ENCODE results near the gene GATM. TPM values are rescaled to one million over a fixed set of nuclear protein-coding genes. Genes with fewer than 3 reads are reported as not detected.
"Not testable (repeated sequence)": the region's sequence is repeated elsewhere in the genome, so short reads cannot be mapped to it uniquely, and the experiment has no call there.

GATM gene
- total RNA-seq, 4 donors from 2014 or later = 11.1 to 20.7 (median 16.7) TPM

GRCh38 chr15:45326280-45326679 lies 52.1 kb downstream of the GATM start:
- Histone ChIP-seq H3K9me3 (peaks cover 0 to 2% (median 0%) of the 10 kb centered on the region in 3 donors), H3K4me3 (no peak overlapping the region), H3K36me3 (no peaks in the 10 kb centered on the region), H3K27ac (no peak overlapping the region), H3K27me3 (peaks cover 0 to 8% (median 0%) of the 10 kb centered on the region in 4 donors), H3K4me1 (no peaks in the 10 kb centered on the region)
- intact Hi-C loops (cut with DNase I) = no loop called here
- TF ChIP-seq CTCF (IDR thresholded peaks at IDR 0.05) (no peak), POLR2A (IDR thresholded peaks at IDR 0.05) (no peak)
- WGBS, 2 donors = 75 to 80% methylated on average over 3 to 5 of the region's 5 CpGs
- no peak for DNase-seq

GRCh38 chr15:45320581-45321205 lies 57.7 kb downstream of the GATM start:
- 66 to 75% methylated on average over 3 of the region's 3 CpGs for WGBS, 2 donors

GRCh38 chr15:45319472-45320214 lies 58.7 kb downstream of the GATM start:
- no peak for TF ChIP-seq CTCF (IDR thresholded peaks at IDR 0.05)
- no peak for TF ChIP-seq POLR2A (IDR thresholded peaks at IDR 0.05)
- Histone ChIP-seq H3K27me3 (peaks cover 0 to 14% (median 0%) of the 10 kb centered on the region in 4 donors), H3K27ac (peak overlapping the region in 1 of 4 donors; percentile 50), H3K9me3 (peaks cover 0 to 5% (median 0%) of the 10 kb centered on the region in 3 donors), H3K4me3 (no peak overlapping the region), H3K36me3 (no peaks in the 10 kb centered on the region), H3K4me1 (peaks cover 0 to 5% (median 0%) of the 10 kb centered on the region in 3 donors)
- DNase-seq = no peak
- intact Hi-C loops (cut with DNase I) = no loop called here
- WGBS, 2 donors = 65 to 68% methylated on average over 7 of the region's 7 CpGs

More at GRCh38 chr15:45320581-45321205, 57.7 kb downstream of the GATM start:
- no peak for DNase-seq
- Histone ChIP-seq H3K27ac (peak overlapping the region in 2 of 4 donors; percentile 48 to 50), H3K36me3 (no peaks in the 10 kb centered on the region), H3K4me3 (no peak overlapping the region), H3K27me3 (peaks cover 0 to 8% (median 0%) of the 10 kb centered on the region in 4 donors), H3K9me3 (peaks cover 0 to 5% (median 0%) of the 10 kb centered on the region in 3 donors), H3K4me1 (peaks cover 0 to 5% (median 0%) of the 10 kb centered on the region in 3 donors)
- no peak for TF ChIP-seq POLR2A (IDR thresholded peaks at IDR 0.05)
- TF ChIP-seq CTCF (IDR thresholded peaks at IDR 0.05) = no peak
- intact Hi-C loops (cut with DNase I) = no loop called here

- DNase-seq = no peak
- Histone ChIP-seq H3K4me1 (peaks cover 0 to under 1% (median 0%) of the 10 kb centered on the region in 3 donors), H3K4me3 (no peak overlapping the region), H3K27me3 (peaks cover 0 to 14% (median 0%) of the 10 kb centered on the region in 4 donors), H3K9me3 (no peaks in the 10 kb centered on the region), H3K27ac (no peak overlapping the region), H3K36me3 (no peaks in the 10 kb centered on the region)
- intact Hi-C loops (cut with DNase I) = no loop called here
- 59 to 74% methylated on average over 6 of the region's 13 CpGs for WGBS, 2 donors
- TF ChIP-seq CTCF (IDR thresholded peaks at IDR 0.05) (peak in 1 of 6 experiments; percentile 26), POLR2A (IDR thresholded peaks at IDR 0.05) (no peak)
These were observed 63.4 kb downstream of the GATM start for GRCh38 chr15:45314960-45315359.

GRCh38 chr15:45314117-45314516 lies 64.2 kb downstream of the GATM start:
- H3K27ac ChIP-seq; H3K4me1 ChIP-seq; H3K9me3 ChIP-seq; DNase-seq; intact Hi-C loops (cut with DNase I); H3K36me3 ChIP-seq; H3K4me3 ChIP-seq: not testable (repeated sequence)
- 70% methylated on average over 4 of the region's 31 CpGs; no CpG with 5 or more reads in 1 of the 2 donors for WGBS, 2 donors
- peaks cover 0 to 14% (median 0%) of the 10 kb centered on the region in 4 donors for H3K27me3 ChIP-seq

Small RNA genes lying within 50 kb of the gene (small RNA-seq; reads per million reads assigned to genes)
- 0 reads per million in 4 donors for gene RNU6-953P

Other genes starting within 250 kb of the GATM start
- 100 to 1,000 TPM in 3 of 4 donors, 10 to 100 TPM in 1; 64.0 to 202 (median 134) TPM for gene DUOXA1, start 248.7 kb downstream of the GATM start, total RNA-seq
- 100 to 1,000 TPM in 2 of 4 donors, 10 to 100 TPM in 2; 87.5 to 202 (median 122) TPM for gene DUOX1, start 248.6 kb downstream of the GATM start, total RNA-seq
- gene SHF, start 190.6 kb downstream of the GATM start, total RNA-seq = 10 to 100 TPM in 1 of 4 donors, 1 to 10 TPM in 3; 1.9 to 12.0 (median 5.7) TPM
- not detected for gene SLC28A2, start 126.3 kb downstream of the GATM start, total RNA-seq
- gene SLC30A4, start 144.2 kb upstream of the GATM start, total RNA-seq = 1 to 10 TPM; 6.3 to 8.8 (median 7.4) TPM
- 10 to 100 TPM; 19.7 to 41.8 (median 29.0) TPM for gene BLOC1S6, start 208.8 kb upstream of the GATM start, total RNA-seq

All from esophagus squamous epithelium (tissue), 5 donors.